Fibroblast of lung (primary cell): ENCODE data around the gene ACAT2.

ENCODE experiments used
- EZH2 ChIP-seq: IDR thresholded peaks from 2 replicates; pipeline ENCODE4 v1.5.1; 2012; ENCODE audit warnings: low read length, control low read depth, mild to moderate bottlenecking; ENCODE audit errors: missing control alignments
- TF ChIP-seq, protein P1 (sequence below), 2 donors: IDR thresholded peaks in 1 of 2; conservative IDR thresholded peaks in 1 of 2; 1 replicate in 1 of 2; 2 replicates in 1 of 2; pipeline ENCODE4 v1.5.1; 2011 to 2012; ENCODE audit warnings: low read length in 2 of 2, control low read depth in 1 of 2, inconsistent platforms in 1 of 2, low read depth in 1 of 2, mild to moderate bottlenecking in 1 of 2

DNA sequence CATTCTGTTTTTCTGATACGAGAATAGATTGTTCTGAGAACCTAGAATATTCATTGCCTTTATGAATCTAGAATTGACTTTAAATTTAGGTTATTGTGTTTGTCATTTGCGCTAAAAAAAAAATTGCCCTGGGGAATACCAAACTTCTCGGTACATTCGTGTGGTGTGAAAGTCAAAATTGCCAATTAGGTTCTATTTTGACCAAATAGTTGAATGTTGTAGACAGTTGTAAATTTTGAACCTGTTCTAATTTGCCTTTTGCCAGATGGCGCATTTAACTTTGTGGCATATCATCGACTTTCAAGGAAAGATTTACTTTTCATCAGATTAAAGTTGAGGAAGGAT is 31.5 kb upstream of the ACAT2 start:
- TF ChIP-seq, protein P1, sequence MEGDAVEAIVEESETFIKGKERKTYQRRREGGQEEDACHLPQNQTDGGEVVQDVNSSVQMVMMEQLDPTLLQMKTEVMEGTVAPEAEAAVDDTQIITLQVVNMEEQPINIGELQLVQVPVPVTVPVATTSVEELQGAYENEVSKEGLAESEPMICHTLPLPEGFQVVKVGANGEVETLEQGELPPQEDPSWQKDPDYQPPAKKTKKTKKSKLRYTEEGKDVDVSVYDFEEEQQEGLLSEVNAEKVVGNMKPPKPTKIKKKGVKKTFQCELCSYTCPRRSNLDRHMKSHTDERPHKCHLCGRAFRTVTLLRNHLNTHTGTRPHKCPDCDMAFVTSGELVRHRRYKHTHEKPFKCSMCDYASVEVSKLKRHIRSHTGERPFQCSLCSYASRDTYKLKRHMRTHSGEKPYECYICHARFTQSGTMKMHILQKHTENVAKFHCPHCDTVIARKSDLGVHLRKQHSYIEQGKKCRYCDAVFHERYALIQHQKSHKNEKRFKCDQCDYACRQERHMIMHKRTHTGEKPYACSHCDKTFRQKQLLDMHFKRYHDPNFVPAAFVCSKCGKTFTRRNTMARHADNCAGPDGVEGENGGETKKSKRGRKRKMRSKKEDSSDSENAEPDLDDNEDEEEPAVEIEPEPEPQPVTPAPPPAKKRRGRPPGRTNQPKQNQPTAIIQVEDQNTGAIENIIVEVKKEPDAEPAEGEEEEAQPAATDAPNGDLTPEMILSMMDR (conservative IDR thresholded peaks at IDR 0.05 in 1 of 2, IDR thresholded peaks at IDR 0.05 in 1 of 2; ENCODE audit: low read depth in 1 of 2, low read length in 2 of 2): no peak
- no peak for TF ChIP-seq EZH2
